ENCODE results near the gene HS2ST1. TPM values are rescaled to one million over a fixed set of nuclear protein-coding genes. Genes with fewer than 3 reads are reported as not detected.

The HS2ST1 gene
- total RNA-seq, 1 experiment from 2014 or later, result 18.7 TPM

- Histone ChIP-seq H4K20me1 (ENCODE audit: insufficient read depth, low read depth, low read length) (no peaks in the 10 kb centered on the region; the same call in 1 of the 2 replicates), H3K9me3 (ENCODE audit: low read length) (no peaks in the 10 kb centered on the region), H3K9me2 (replicated peaks; ENCODE audit: insufficient read depth, low read length) (no peaks in the 10 kb centered on the region), H3K4me1 (ENCODE audit: low read length) (peaks cover 4% of the 10 kb centered on the region; the same call in 1 of the 2 replicates), H2AFZ (ENCODE audit: low read length) (no peak overlapping the region), H3K36me3 (ENCODE audit: insufficient read depth, low read length) (no peaks in the 10 kb centered on the region), H3K9ac (ENCODE audit: low read length) (no peak overlapping the region), H3K4me3 (ENCODE audit: low read length) (no peak overlapping the region), H3K79me2 (ENCODE audit: low read length) (peaks cover 34% of the 10 kb centered on the region), H3K27me3 (ENCODE audit: low read length) (no peaks in the 10 kb centered on the region), H3K4me2 (ENCODE audit: low read depth, low read length, poor library complexity, severe bottlenecking) (no peak overlapping the region), H3K27ac (ENCODE audit: low read length) (no peak overlapping the region)
- no peak for DNase-seq
These were observed 79.0 kb downstream of the HS2ST1 start for GRCh38 chr1:86993269-86993985.

- H3K4me1 ChIP-seq (ENCODE audit: low read length), result peaks cover 4% of the 10 kb centered on the region; the same call in 1 of the 2 replicates
- peaks cover 34% of the 10 kb centered on the region for H3K79me2 ChIP-seq (ENCODE audit: low read length)
- H3K27me3 ChIP-seq (ENCODE audit: low read length), result no peaks in the 10 kb centered on the region
- DNase-seq, result no peak
- no peak overlapping the region for H3K9ac ChIP-seq (ENCODE audit: low read length)
- H3K4me2 ChIP-seq (ENCODE audit: low read depth, low read length, poor library complexity, severe bottlenecking), result no peak overlapping the region
- H3K9me3 ChIP-seq (ENCODE audit: low read length), result no peaks in the 10 kb centered on the region
- no peaks in the 10 kb centered on the region for H3K36me3 ChIP-seq (ENCODE audit: insufficient read depth, low read length)
- H3K27ac ChIP-seq (ENCODE audit: low read length), result no peak overlapping the region
- no peaks in the 10 kb centered on the region for H3K9me2 ChIP-seq (replicated peaks; ENCODE audit: insufficient read depth, low read length)
- H4K20me1 ChIP-seq (ENCODE audit: insufficient read depth, low read depth, low read length), result no peaks in the 10 kb centered on the region; the same call in 1 of the 2 replicates
- H2AFZ ChIP-seq (ENCODE audit: low read length), result no peak overlapping the region
- no peak overlapping the region for H3K4me3 ChIP-seq (ENCODE audit: low read length)
These were observed 79.6 kb downstream of the HS2ST1 start for GRCh38 chr1:86994061-86994460.

- Histone ChIP-seq H3K27ac (ENCODE audit: low read length) (no peak overlapping the region), H3K9me3 (ENCODE audit: low read length) (no peaks in the 10 kb centered on the region), H3K27me3 (ENCODE audit: low read length) (no peaks in the 10 kb centered on the region), H3K4me2 (ENCODE audit: low read depth, low read length, poor library complexity, severe bottlenecking) (no peak overlapping the region), H3K36me3 (ENCODE audit: insufficient read depth, low read length) (no peaks in the 10 kb centered on the region), H2AFZ (ENCODE audit: low read length) (no peak overlapping the region), H3K79me2 (ENCODE audit: low read length) (peaks cover 25% of the 10 kb centered on the region), H3K4me3 (ENCODE audit: low read length) (no peak overlapping the region), H3K9me2 (replicated peaks; ENCODE audit: insufficient read depth, low read length) (no peaks in the 10 kb centered on the region), H3K9ac (ENCODE audit: low read length) (no peak overlapping the region), H4K20me1 (ENCODE audit: insufficient read depth, low read depth, low read length) (no peaks in the 10 kb centered on the region; the same call in 1 of the 2 replicates), H3K4me1 (ENCODE audit: low read length) (no peaks in the 10 kb centered on the region)
- DNase-seq, result no peak
These were observed 83.1 kb downstream of the HS2ST1 start for GRCh38 chr1:86997538-86997937.

- no peaks in the 10 kb centered on the region for H3K9me2 ChIP-seq (replicated peaks; ENCODE audit: insufficient read depth, low read length)
- H3K9me3 ChIP-seq (ENCODE audit: low read length), result no peaks in the 10 kb centered on the region
- peaks cover 18% of the 10 kb centered on the region for H3K79me2 ChIP-seq (ENCODE audit: low read length)
- DNase-seq, result no peak
- H3K27ac ChIP-seq (ENCODE audit: low read length), result no peak overlapping the region
- H3K36me3 ChIP-seq (ENCODE audit: insufficient read depth, low read length), result no peaks in the 10 kb centered on the region
- no peak overlapping the region for H2AFZ ChIP-seq (ENCODE audit: low read length)
- H4K20me1 ChIP-seq (ENCODE audit: insufficient read depth, low read depth, low read length), result no peaks in the 10 kb centered on the region; the same call in 1 of the 2 replicates
- no peaks in the 10 kb centered on the region for H3K27me3 ChIP-seq (ENCODE audit: low read length)
- H3K9ac ChIP-seq (ENCODE audit: low read length), result no peak overlapping the region
- H3K4me1 ChIP-seq (ENCODE audit: low read length), result no peaks in the 10 kb centered on the region
- H3K4me2 ChIP-seq (ENCODE audit: low read depth, low read length, poor library complexity, severe bottlenecking), result no peak overlapping the region
- no peak overlapping the region for H3K4me3 ChIP-seq (ENCODE audit: low read length)
These were observed 83.8 kb downstream of the HS2ST1 start for GRCh38 chr1:86998280-86998679.

- Histone ChIP-seq H3K9me2 (replicated peaks; ENCODE audit: insufficient read depth, low read length) (no peaks in the 10 kb centered on the region), H3K79me2 (ENCODE audit: low read length) (peaks cover 15% of the 10 kb centered on the region), H3K9ac (ENCODE audit: low read length) (no peak overlapping the region), H3K27ac (ENCODE audit: low read length) (no peak overlapping the region), H3K4me1 (ENCODE audit: low read length) (no peaks in the 10 kb centered on the region), H3K4me3 (ENCODE audit: low read length) (no peak overlapping the region), H3K4me2 (ENCODE audit: low read depth, low read length, poor library complexity, severe bottlenecking) (no peak overlapping the region), H4K20me1 (ENCODE audit: insufficient read depth, low read depth, low read length) (no peaks in the 10 kb centered on the region; the same call in 1 of the 2 replicates), H2AFZ (ENCODE audit: low read length) (no peak overlapping the region), H3K9me3 (ENCODE audit: low read length) (no peaks in the 10 kb centered on the region), H3K27me3 (ENCODE audit: low read length) (no peaks in the 10 kb centered on the region), H3K36me3 (ENCODE audit: insufficient read depth, low read length) (no peaks in the 10 kb centered on the region)
- DNase-seq, result no peak
These were observed 84.3 kb downstream of the HS2ST1 start for GRCh38 chr1:86998727-86999126.

DNA sequence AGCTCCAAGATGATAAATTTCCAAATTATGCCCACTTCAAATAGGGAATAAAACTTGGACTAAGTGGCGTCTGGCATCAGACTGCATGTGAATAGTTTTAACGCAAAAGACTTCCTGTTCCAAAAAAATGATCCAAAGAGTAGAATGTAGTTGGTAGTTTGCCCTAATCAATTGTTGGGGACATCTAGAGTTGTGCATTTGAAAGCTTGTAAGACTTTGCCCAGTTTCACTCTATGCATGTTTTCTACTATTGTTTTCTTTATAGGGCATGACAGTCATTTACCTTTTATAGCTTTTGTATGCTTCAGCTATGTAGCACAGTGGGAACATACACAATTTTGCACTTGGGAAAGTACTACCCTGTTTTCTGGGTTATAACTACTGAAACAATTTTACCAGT lies 86.0 kb downstream of the HS2ST1 start:
- Histone ChIP-seq H3K4me2 (ENCODE audit: low read depth, low read length, poor library complexity, severe bottlenecking) (no peak overlapping the region), H3K36me3 (ENCODE audit: insufficient read depth, low read length) (no peaks in the 10 kb centered on the region), H3K9me3 (ENCODE audit: low read length) (no peaks in the 10 kb centered on the region), H3K9ac (ENCODE audit: low read length) (no peak overlapping the region), H3K27me3 (ENCODE audit: low read length) (no peaks in the 10 kb centered on the region), H3K27ac (ENCODE audit: low read length) (no peak overlapping the region), H3K79me2 (ENCODE audit: low read length) (peaks cover 7% of the 10 kb centered on the region), H2AFZ (ENCODE audit: low read length) (no peak overlapping the region), H3K4me1 (ENCODE audit: low read length) (no peaks in the 10 kb centered on the region), H3K9me2 (replicated peaks; ENCODE audit: insufficient read depth, low read length) (no peaks in the 10 kb centered on the region), H4K20me1 (ENCODE audit: insufficient read depth, low read depth, low read length) (no peaks in the 10 kb centered on the region; the same call in 1 of the 2 replicates), H3K4me3 (ENCODE audit: low read length) (no peak overlapping the region)
- no peak for DNase-seq

- H3K4me3 ChIP-seq (ENCODE audit: low read length), result no peak overlapping the region
- no peak for DNase-seq
These were observed 90.4 kb downstream of the HS2ST1 start for GRCh38 chr1:87004857-87005256.

GRCh38 chr1:87007323-87007722 lies 92.9 kb downstream of the HS2ST1 start:
- Histone ChIP-seq H3K9ac (ENCODE audit: low read length) (no peak overlapping the region), H3K4me1 (ENCODE audit: low read length) (no peaks in the 10 kb centered on the region), H3K9me3 (ENCODE audit: low read length) (peaks cover 8% of the 10 kb centered on the region; the same call in 1 of the 2 replicates), H3K4me3 (ENCODE audit: low read length) (no peak overlapping the region), H3K4me2 (ENCODE audit: low read depth, low read length, poor library complexity, severe bottlenecking) (no peak overlapping the region), H2AFZ (ENCODE audit: low read length) (no peak overlapping the region), H3K79me2 (ENCODE audit: low read length) (peaks cover 34% of the 10 kb centered on the region), H3K27ac (ENCODE audit: low read length) (no peak overlapping the region), H3K9me2 (replicated peaks; ENCODE audit: insufficient read depth, low read length) (0 out of 2 replicates have a peak, but pooled peaks cover 3% of the 10 kb centered on the region), H3K27me3 (ENCODE audit: low read length) (no peaks in the 10 kb centered on the region), H3K36me3 (ENCODE audit: insufficient read depth, low read length) (no peaks in the 10 kb centered on the region), H4K20me1 (ENCODE audit: insufficient read depth, low read depth, low read length) (no peaks in the 10 kb centered on the region)
- no peak for DNase-seq

More at GRCh38 chr1:87004857-87005256, 90.4 kb downstream of the HS2ST1 start:
- Histone ChIP-seq H4K20me1 (ENCODE audit: insufficient read depth, low read depth, low read length) (no peaks in the 10 kb centered on the region), H3K9me3 (ENCODE audit: low read length) (no peaks in the 10 kb centered on the region), H3K9me2 (replicated peaks; ENCODE audit: insufficient read depth, low read length) (0 out of 2 replicates have a peak, but pooled peaks cover 3% of the 10 kb centered on the region), H3K36me3 (ENCODE audit: insufficient read depth, low read length) (no peaks in the 10 kb centered on the region), H3K79me2 (ENCODE audit: low read length) (peaks cover 34% of the 10 kb centered on the region), H3K27ac (ENCODE audit: low read length) (no peak overlapping the region), H2AFZ (ENCODE audit: low read length) (no peak overlapping the region), H3K27me3 (ENCODE audit: low read length) (no peaks in the 10 kb centered on the region), H3K9ac (ENCODE audit: low read length) (no peak overlapping the region), H3K4me2 (ENCODE audit: low read depth, low read length, poor library complexity, severe bottlenecking) (no peak overlapping the region), H3K4me1 (ENCODE audit: low read length) (no peaks in the 10 kb centered on the region)

Data from Karpas-422 (cell line).